ENCODE data around the gene PROM2. TPM values are rescaled to one million over a fixed set of nuclear protein-coding genes. Genes with fewer than 3 reads are reported as not detected.

Gene PROM2
- total RNA-seq, 1 donor from 2014 or later: 0.59 TPM

- no peak for DNase-seq (ENCODE audit: low spot score)
- Mint-ChIP-seq H3K36me3 (ENCODE audit: low read depth) (no peaks in the 10 kb centered on the region), H3K27ac (no peak overlapping the region), H3K9me3 (no peaks in the 10 kb centered on the region), H3K4me3 (ENCODE audit: low read depth) (no peak overlapping the region), H3K4me1 (ENCODE audit: low read depth) (no peaks in the 10 kb centered on the region), H3K27me3 (ENCODE audit: low read depth) (no peaks in the 10 kb centered on the region)
- intact Hi-C loops (cut with micrococcal nuclease): no loop called here
Measured at GRCh38 chr2:95326433-95327140, 52.3 kb downstream of the PROM2 start.

DNA sequence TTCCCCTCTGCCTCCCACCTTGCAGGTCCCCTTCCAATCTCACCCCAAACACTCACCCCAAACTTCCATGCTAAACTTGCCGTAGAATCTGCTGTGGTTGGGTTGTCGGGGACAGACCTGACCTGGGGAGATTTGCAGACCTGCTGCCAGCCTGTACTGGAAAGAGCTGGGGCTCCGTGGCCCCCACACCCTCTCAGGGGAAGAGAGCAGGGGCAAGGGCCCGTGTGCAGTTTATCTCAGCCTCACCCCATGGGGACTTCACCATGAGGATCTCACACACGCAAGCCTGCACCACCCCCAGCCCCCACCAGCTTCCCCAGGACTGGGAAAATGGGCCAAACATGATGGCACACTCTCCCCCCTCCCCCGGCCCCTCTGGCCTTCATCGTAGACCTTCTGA is 53.6 kb downstream of the PROM2 start:
- no peaks in the 10 kb centered on the region for H3K9me3 Mint-ChIP-seq
- intact Hi-C loops (cut with micrococcal nuclease): no loop called here
- no peaks in the 10 kb centered on the region for H3K4me1 Mint-ChIP-seq (ENCODE audit: low read depth)
- no peaks in the 10 kb centered on the region for H3K36me3 Mint-ChIP-seq (ENCODE audit: low read depth)
- no peak for DNase-seq (ENCODE audit: low spot score)
- H3K4me3 Mint-ChIP-seq (ENCODE audit: low read depth): no peak overlapping the region
- no peaks in the 10 kb centered on the region for H3K27me3 Mint-ChIP-seq (ENCODE audit: low read depth)
- no peak overlapping the region for H3K27ac Mint-ChIP-seq

DNA sequence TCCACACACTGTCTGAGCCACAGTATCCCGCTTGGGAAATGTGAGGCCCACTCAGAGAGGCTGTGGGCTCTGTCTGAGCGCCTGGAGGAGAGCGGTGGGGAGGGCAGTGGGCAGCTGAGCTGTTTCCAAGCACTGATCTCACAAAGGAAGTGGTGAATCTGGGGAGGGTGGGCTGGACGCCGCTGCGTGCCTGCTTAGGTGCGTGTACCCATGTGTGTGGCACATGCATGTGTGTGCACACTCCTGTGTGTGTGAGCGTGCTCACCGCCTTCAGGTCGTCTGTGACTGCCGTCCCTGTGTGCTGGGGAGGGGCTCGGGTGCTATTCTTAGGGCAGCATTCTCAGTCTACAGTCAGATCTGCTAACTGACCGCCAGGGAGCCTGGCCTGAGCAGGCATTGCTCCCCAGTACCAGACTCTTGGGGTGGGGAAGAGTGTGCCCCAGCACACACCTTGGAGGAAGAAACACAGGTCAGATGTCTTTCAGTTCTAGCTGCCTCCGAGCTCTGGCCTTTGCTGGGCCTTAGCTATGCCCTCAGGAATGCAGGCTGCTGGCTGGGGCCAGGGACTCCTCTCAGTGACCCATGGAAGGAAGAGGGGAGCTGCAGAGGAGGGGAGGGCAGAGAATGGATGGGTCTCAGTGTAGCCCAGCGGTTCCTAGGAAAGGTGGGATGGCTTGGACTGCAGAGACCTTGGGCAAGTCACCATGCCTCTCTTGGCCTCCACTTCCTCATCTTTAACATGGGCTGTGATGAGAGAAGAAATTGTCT is 54.3 kb downstream of the PROM2 start:
- H3K4me3 Mint-ChIP-seq (ENCODE audit: low read depth): no peak overlapping the region
- no peaks in the 10 kb centered on the region for H3K9me3 Mint-ChIP-seq
- H3K36me3 Mint-ChIP-seq (ENCODE audit: low read depth): no peaks in the 10 kb centered on the region
- no peaks in the 10 kb centered on the region for H3K27me3 Mint-ChIP-seq (ENCODE audit: low read depth)
- DNase-seq (ENCODE audit: low spot score): no peak
- intact Hi-C loops (cut with micrococcal nuclease): no loop called here
- no peak overlapping the region for H3K27ac Mint-ChIP-seq
- H3K4me1 Mint-ChIP-seq (ENCODE audit: low read depth): no peaks in the 10 kb centered on the region

GRCh38 chr2:95329401-95329800 is 55.2 kb downstream of the PROM2 start:
- H3K9me3 Mint-ChIP-seq: no peaks in the 10 kb centered on the region
- H3K36me3 Mint-ChIP-seq (ENCODE audit: low read depth): no peaks in the 10 kb centered on the region
- H3K27ac Mint-ChIP-seq: no peak overlapping the region
- intact Hi-C loops (cut with micrococcal nuclease): no loop called here
- no peaks in the 10 kb centered on the region for H3K27me3 Mint-ChIP-seq (ENCODE audit: low read depth)
- H3K4me3 Mint-ChIP-seq (ENCODE audit: low read depth): no peak overlapping the region
- H3K4me1 Mint-ChIP-seq (ENCODE audit: low read depth): no peaks in the 10 kb centered on the region
- no peak for DNase-seq (ENCODE audit: low spot score)

DNA sequence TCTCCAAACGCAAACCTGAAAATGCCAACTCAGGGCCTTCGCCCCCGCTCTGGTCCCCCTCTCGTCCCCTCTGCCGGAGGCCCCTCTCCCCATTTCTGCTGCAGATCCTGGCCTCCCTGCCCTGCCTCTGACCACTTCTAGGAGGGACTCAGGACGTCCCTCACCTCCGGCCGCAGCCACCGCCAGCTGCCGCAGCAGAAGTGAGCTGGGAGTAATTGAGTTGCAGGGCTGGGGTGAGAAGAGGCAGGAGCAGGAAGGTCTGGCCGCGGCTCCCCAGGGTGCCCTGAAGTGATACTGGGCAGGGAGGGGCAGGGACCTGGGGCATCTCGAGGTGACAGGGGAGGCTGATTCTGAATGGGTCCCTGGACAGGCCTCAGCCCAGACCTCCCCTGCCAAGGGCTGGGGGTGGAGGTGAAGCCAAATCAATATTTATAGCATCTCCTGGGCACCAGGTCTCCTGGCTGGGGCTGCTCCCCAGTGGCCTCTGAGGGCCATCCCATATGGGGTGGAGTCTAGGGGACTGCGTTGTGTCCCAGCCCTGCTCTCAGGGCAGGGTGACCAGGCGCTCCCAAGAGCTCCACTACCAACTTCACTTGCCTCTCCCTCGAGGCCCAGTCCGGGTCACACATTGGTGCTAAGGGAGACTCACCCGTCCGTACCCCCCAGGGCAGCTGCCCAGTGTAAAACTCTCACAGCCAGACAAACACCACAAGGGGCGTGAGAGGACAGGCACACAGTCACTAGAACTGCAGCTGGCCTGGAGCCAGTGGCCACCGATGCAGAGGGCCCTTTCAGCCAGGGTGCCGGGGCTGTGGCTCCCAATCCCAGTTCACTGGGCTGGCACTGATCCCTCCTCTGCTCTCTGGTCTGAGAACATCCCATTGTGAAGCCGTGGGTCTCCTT is 55.9 kb downstream of the PROM2 start:
- intact Hi-C loops (cut with micrococcal nuclease): no loop called here
- H3K4me1 Mint-ChIP-seq (ENCODE audit: low read depth): no peaks in the 10 kb centered on the region
- no peak for DNase-seq (ENCODE audit: low spot score)
- no peaks in the 10 kb centered on the region for H3K36me3 Mint-ChIP-seq (ENCODE audit: low read depth)
- no peak overlapping the region for H3K4me3 Mint-ChIP-seq (ENCODE audit: low read depth)
- H3K27ac Mint-ChIP-seq: no peak overlapping the region
- H3K9me3 Mint-ChIP-seq: no peaks in the 10 kb centered on the region
- no peaks in the 10 kb centered on the region for H3K27me3 Mint-ChIP-seq (ENCODE audit: low read depth)

- intact Hi-C loops (cut with micrococcal nuclease): no loop called here
- Mint-ChIP-seq H3K9me3 (no peaks in the 10 kb centered on the region), H3K4me1 (ENCODE audit: low read depth) (no peaks in the 10 kb centered on the region), H3K36me3 (ENCODE audit: low read depth) (no peaks in the 10 kb centered on the region), H3K27me3 (ENCODE audit: low read depth) (peaks cover 2% of the 10 kb centered on the region), H3K4me3 (ENCODE audit: low read depth) (no peak overlapping the region), H3K27ac (no peak overlapping the region)
- no peak for DNase-seq (ENCODE audit: low spot score)
Measured at GRCh38 chr2:95330794-95331338, 56.6 kb downstream of the PROM2 start.

DNA sequence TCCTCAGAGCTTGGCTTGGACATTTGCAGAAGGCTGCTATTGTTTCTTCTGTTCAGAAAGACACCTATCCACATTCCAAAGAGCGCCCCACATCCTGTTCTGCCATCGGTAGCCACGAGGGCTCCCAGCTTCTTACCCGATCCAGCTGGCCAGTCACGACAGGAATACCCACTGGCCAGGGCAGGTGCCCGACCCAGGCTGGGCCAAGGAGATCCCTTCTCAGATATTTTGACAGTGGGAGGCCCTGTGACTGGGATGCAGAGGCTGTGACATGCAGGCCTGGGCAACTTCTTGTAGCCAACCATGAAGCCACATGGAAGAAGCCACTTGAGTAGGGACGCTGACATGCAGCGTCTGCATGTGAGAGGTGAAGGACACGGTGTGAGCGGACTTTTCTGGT is 57.4 kb downstream of the PROM2 start:
- no peak for DNase-seq (ENCODE audit: low spot score)
- intact Hi-C loops (cut with micrococcal nuclease): no loop called here

GRCh38 chr2:95332036-95332435 is 57.8 kb downstream of the PROM2 start:
- H3K4me3 Mint-ChIP-seq (ENCODE audit: low read depth): no peak overlapping the region
- no peak overlapping the region for H3K27ac Mint-ChIP-seq
- no peaks in the 10 kb centered on the region for H3K36me3 Mint-ChIP-seq (ENCODE audit: low read depth)
- DNase-seq (ENCODE audit: low spot score): no peak
- intact Hi-C loops (cut with micrococcal nuclease): no loop called here
- peaks cover 5% of the 10 kb centered on the region for H3K27me3 Mint-ChIP-seq (ENCODE audit: low read depth)
- H3K9me3 Mint-ChIP-seq: no peaks in the 10 kb centered on the region
- H3K4me1 Mint-ChIP-seq (ENCODE audit: low read depth): no peaks in the 10 kb centered on the region

More for the DNA sequence above, 57.4 kb downstream of the PROM2 start:
- no peaks in the 10 kb centered on the region for H3K9me3 Mint-ChIP-seq
- H3K36me3 Mint-ChIP-seq (ENCODE audit: low read depth): no peaks in the 10 kb centered on the region
- no peak overlapping the region for H3K27ac Mint-ChIP-seq
- H3K27me3 Mint-ChIP-seq (ENCODE audit: low read depth): peaks cover 5% of the 10 kb centered on the region
- H3K4me1 Mint-ChIP-seq (ENCODE audit: low read depth): no peaks in the 10 kb centered on the region
- no peak overlapping the region for H3K4me3 Mint-ChIP-seq (ENCODE audit: low read depth)

DNA sequence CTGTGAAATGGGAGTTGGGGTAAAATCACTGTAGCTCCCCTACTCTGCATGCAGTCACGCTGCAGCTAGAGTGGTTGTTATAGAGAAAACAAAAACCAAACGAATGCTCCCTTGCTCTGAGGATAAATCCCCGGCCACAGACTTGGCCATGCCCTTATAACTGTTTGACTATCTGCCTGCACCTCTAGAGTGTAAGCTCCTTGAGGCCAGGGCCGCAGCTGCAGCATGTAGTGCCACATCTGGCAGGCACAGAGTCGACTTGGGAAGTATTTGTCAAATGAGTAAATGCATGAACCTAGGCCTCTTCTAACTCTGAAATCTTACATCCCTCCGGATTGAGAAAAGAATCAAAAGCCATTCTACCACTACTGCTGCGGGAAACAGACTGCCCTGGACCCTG is 58.8 kb downstream of the PROM2 start:
- H3K9me3 Mint-ChIP-seq: no peaks in the 10 kb centered on the region
- no peak for DNase-seq (ENCODE audit: low spot score)
- H3K4me3 Mint-ChIP-seq (ENCODE audit: low read depth): no peak overlapping the region
- intact Hi-C loops (cut with micrococcal nuclease): no loop called here
- no peak overlapping the region for H3K27ac Mint-ChIP-seq
- peaks cover 5% of the 10 kb centered on the region for H3K27me3 Mint-ChIP-seq (ENCODE audit: low read depth)
- H3K4me1 Mint-ChIP-seq (ENCODE audit: low read depth): no peaks in the 10 kb centered on the region
- no peaks in the 10 kb centered on the region for H3K36me3 Mint-ChIP-seq (ENCODE audit: low read depth)

DNA sequence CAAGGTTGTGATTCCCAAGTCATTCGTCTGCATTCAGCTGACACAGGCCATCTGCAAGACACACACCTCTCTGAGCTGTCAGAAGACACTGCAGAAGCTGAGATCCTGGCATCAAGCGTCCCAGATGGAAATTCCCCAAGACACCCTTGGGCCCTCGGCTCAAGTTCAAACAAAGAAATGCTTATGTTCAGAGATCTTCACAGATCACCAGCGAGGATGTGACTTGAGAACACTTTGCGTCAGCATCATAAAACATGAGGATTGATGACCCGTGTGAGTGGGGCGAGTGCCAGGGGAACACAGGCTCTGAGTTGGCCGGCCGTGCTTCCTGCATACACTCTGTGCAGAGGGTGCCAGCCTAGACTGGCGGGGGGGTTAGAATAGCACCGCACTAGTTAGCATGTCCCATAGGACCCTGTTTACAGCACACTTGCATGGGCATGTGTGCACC is 59.7 kb downstream of the PROM2 start:
- Mint-ChIP-seq H3K27ac (no peak overlapping the region), H3K9me3 (no peaks in the 10 kb centered on the region), H3K27me3 (ENCODE audit: low read depth) (peaks cover 5% of the 10 kb centered on the region), H3K4me3 (ENCODE audit: low read depth) (no peak overlapping the region), H3K4me1 (ENCODE audit: low read depth) (no peaks in the 10 kb centered on the region), H3K36me3 (ENCODE audit: low read depth) (no peaks in the 10 kb centered on the region)
- no peak for DNase-seq (ENCODE audit: low spot score)
- intact Hi-C loops (cut with micrococcal nuclease): no loop called here

- no peaks in the 10 kb centered on the region for H3K9me3 Mint-ChIP-seq
- no peak for DNase-seq (ENCODE audit: low spot score)
- H3K36me3 Mint-ChIP-seq (ENCODE audit: low read depth): no peaks in the 10 kb centered on the region
- intact Hi-C loops (cut with micrococcal nuclease): no loop called here
- H3K27ac Mint-ChIP-seq: no peak overlapping the region
- no peak overlapping the region for H3K4me3 Mint-ChIP-seq (ENCODE audit: low read depth)
- no peaks in the 10 kb centered on the region for H3K4me1 Mint-ChIP-seq (ENCODE audit: low read depth)
- peaks cover 7% of the 10 kb centered on the region for H3K27me3 Mint-ChIP-seq (ENCODE audit: low read depth)
Measured at GRCh38 chr2:95334916-95335641, 60.8 kb downstream of the PROM2 start.

DNA sequence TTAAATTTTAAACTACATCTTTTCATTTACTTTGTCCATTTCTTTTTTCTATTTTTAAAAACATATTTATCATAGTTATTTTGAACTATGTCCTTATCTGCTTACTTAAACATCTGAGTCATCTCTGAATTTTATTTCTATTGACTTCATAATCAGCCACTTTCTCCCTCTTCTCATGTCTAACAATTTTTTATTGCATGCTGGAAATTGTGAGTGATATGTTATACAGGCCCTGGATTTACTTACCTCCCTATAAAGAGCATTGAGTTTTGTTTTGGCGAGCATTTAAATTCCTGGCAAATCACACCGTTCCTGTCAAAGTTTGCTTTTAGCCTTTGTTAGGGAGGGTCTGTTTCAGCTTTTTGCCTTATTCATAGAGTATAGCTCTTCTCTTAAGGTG is 62.2 kb downstream of the PROM2 start:
- peaks cover 7% of the 10 kb centered on the region for H3K27me3 Mint-ChIP-seq (ENCODE audit: low read depth)
- H3K4me3 Mint-ChIP-seq (ENCODE audit: low read depth): no peak overlapping the region
- intact Hi-C loops (cut with micrococcal nuclease): no loop called here
- H3K4me1 Mint-ChIP-seq (ENCODE audit: low read depth): no peaks in the 10 kb centered on the region
- H3K27ac Mint-ChIP-seq: no peak overlapping the region
- no peaks in the 10 kb centered on the region for H3K9me3 Mint-ChIP-seq
- no peaks in the 10 kb centered on the region for H3K36me3 Mint-ChIP-seq (ENCODE audit: low read depth)
- no peak for DNase-seq (ENCODE audit: low spot score)

Measured in activated T-helper 2 cell treated with anti-CD3 and anti-CD28 coated beads, Interferon-gamma antibody, Interleukin-2, Interleukin-4, amounts not matched to agents 10 μg/mL and 5 μg/mL and 100 μg/mL, durations not matched to agents 14 hours and 24 hours and 36 hours (primary cell).